HEK293 (cell line): ENCODE measurements around the gene DPEP3.

Source experiments
- CTCF ChIA-PET: fragments of 350-600 bp; formaldehyde crosslinking; extraction: SDS; loops from one replicate; lab custom pipeline; 2021; ENCODE audit warnings: antibody characterized with exemption; lab: Yijun Ruan, JAX
- POLR2A ChIA-PET: fragments of 300-600 bp; formaldehyde crosslinking; extraction: SDS; loops from one replicate; lab custom pipeline; 2020; ENCODE audit warnings: antibody characterized with exemption, inconsistent platforms; lab: Yijun Ruan, JAX
- H3K27ac ChIP-seq: fragments of 200-500 bp; sonication (Bioruptor generic); 2 replicates; pipeline ENCODE4 v1.5.1; 2014; ENCODE audit warnings: low read depth, low read length, control low read depth, inconsistent platforms; ENCODE audit errors: extremely low read depth
- H3K36me3 ChIP-seq, 2 experiments: fragments of 200-500 bp in 1 of 2; sonication (Bioruptor generic) in 1 of 2; 1 replicate in 1 of 2; 2 replicates in 1 of 2; pipeline ENCODE4 v1.5.1; 2014 to 2017; ENCODE audit warnings: inconsistent platforms in 2 of 2, low read length in 2 of 2; ENCODE audit not compliant: control insufficient read depth in 2 of 2, insufficient read depth in 1 of 2
- H3K4me1 ChIP-seq: fragments of 200-500 bp; sonication (Bioruptor generic); 2 replicates; pipeline ENCODE4 v1.5.1; 2014; ENCODE audit warnings: mild to moderate bottlenecking, low read length, inconsistent platforms; ENCODE audit not compliant: control insufficient read depth, insufficient read depth
- H3K4me3 ChIP-seq: 2 replicates; pipeline ENCODE4 v1.5.1; 2011; ENCODE audit warnings: low read depth, mild to moderate bottlenecking, control low read depth, low read length, moderate library complexity
- H3K9me3 ChIP-seq: fragments of 200-500 bp; sonication (Bioruptor generic); 2 replicates; pipeline ENCODE4 v1.5.1; 2014; ENCODE audit warnings: low read depth, low read length, inconsistent platforms; ENCODE audit not compliant: control insufficient read depth, insufficient read depth
- GFI1B ChIP-seq: fragments of 450-650 bp; formaldehyde crosslinking; IDR thresholded peaks from 2 replicates; pipeline ENCODE4 v1.5.1; 2016; ENCODE audit warnings: missing biosample characterization, missing genetic modification characterization
- HOXC10 ChIP-seq: sonication (generic); formaldehyde crosslinking; IDR thresholded peaks from 2 replicates; pipeline ENCODE4 v1.8.1; 2023; ENCODE audit warnings: mild to moderate bottlenecking, missing genetic modification reagents
- MYNN ChIP-seq: fragments of 450-650 bp; formaldehyde crosslinking; IDR thresholded peaks from 2 replicates; pipeline ENCODE4 v1.5.1; 2016; ENCODE audit warnings: missing biosample characterization, missing genetic modification characterization, borderline replicate concordance
- RBAK ChIP-seq: fragments of 450-650 bp; formaldehyde crosslinking; IDR thresholded peaks from 2 replicates; pipeline ENCODE4 v1.5.1; 2016; ENCODE audit warnings: missing biosample characterization, missing genetic modification characterization
- SETDB1 ChIP-seq: IDR thresholded peaks from one replicate; pipeline ENCODE4 v1.6.1; 2017; ENCODE audit warnings: mild to moderate bottlenecking, low read length, moderate library complexity, mixed read lengths; ENCODE audit not compliant: insufficient read length
- WT1 ChIP-seq: fragments of 450-650 bp; formaldehyde crosslinking; IDR thresholded peaks from 2 replicates; pipeline ENCODE4 v1.5.1; 2016; ENCODE audit warnings: missing biosample characterization, missing genetic modification characterization
- ZBTB1 ChIP-seq: fragments of 450-650 bp; formaldehyde crosslinking; IDR thresholded peaks from 2 replicates; pipeline ENCODE4 v1.5.1; 2016; ENCODE audit warnings: missing biosample characterization, missing genetic modification characterization
- ZBTB20 ChIP-seq: fragments of 450-650 bp; formaldehyde crosslinking; IDR thresholded peaks from 2 replicates; pipeline ENCODE4 v1.5.1; 2016; ENCODE audit warnings: missing biosample characterization, missing genetic modification characterization
- ZBTB8A ChIP-seq: fragments of 450-650 bp; formaldehyde crosslinking; IDR thresholded peaks from 2 replicates; pipeline ENCODE4 v1.5.1; 2016; ENCODE audit warnings: missing biosample characterization, missing genetic modification characterization
- ZNF112 ChIP-seq: fragments of 450-650 bp; formaldehyde crosslinking; IDR thresholded peaks from 2 replicates; pipeline ENCODE4 v1.5.0; 2017; ENCODE audit warnings: missing biosample characterization, missing genetic modification characterization
- ZNF266 ChIP-seq: fragments of 450-650 bp; formaldehyde crosslinking; IDR thresholded peaks from 2 replicates; pipeline ENCODE4 v1.5.1; 2016; ENCODE audit warnings: missing biosample characterization, missing genetic modification characterization, low read depth
- ZNF274 ChIP-seq, 2 experiments: fragments of 200-500 bp in 1 of 2; fragments of 450-650 bp in 1 of 2; sonication (Bioruptor generic) in 1 of 2; formaldehyde crosslinking in 1 of 2; IDR thresholded peaks; 2 replicates each; pipeline versions ENCODE4 v1.5.1 to v1.6.1; 2014 to 2016; ENCODE audit warnings: borderline replicate concordance in 1 of 2, inconsistent platforms in 1 of 2, low read length in 1 of 2, missing biosample characterization in 1 of 2, missing genetic modification characterization in 1 of 2
- ZNF394 ChIP-seq: fragments of 450-650 bp; formaldehyde crosslinking; IDR thresholded peaks from 2 replicates; pipeline ENCODE4 v1.5.1; 2016; ENCODE audit warnings: missing biosample characterization, missing genetic modification characterization, mild to moderate bottlenecking, moderate library complexity, borderline replicate concordance
- ZNF416 ChIP-seq: fragments of 450-650 bp; formaldehyde crosslinking; IDR thresholded peaks from 2 replicates; pipeline ENCODE4 v1.5.1; 2016; ENCODE audit warnings: missing biosample characterization, missing genetic modification characterization
- TF ChIP-seq, protein P1 (sequence below): fragments of 450-650 bp; formaldehyde crosslinking; conservative IDR thresholded peaks from 2 replicates; pipeline ENCODE4 v1.5.1; 2016; ENCODE audit warnings: low read depth, missing biosample characterization, missing genetic modification characterization
- TF ChIP-seq, protein P2 (sequence below): IDR thresholded peaks from 2 replicates; pipeline ENCODE4 v1.6.1; 2011; ENCODE audit warnings: mild to moderate bottlenecking, low read depth, low read length, borderline replicate concordance
- TF ChIP-seq, protein P3 (sequence below): fragments of 450-650 bp; formaldehyde crosslinking; IDR thresholded peaks from 2 replicates; pipeline ENCODE4 v1.5.1; 2016; ENCODE audit warnings: missing biosample characterization, missing genetic modification characterization

The DPEP3 gene

DNA sequence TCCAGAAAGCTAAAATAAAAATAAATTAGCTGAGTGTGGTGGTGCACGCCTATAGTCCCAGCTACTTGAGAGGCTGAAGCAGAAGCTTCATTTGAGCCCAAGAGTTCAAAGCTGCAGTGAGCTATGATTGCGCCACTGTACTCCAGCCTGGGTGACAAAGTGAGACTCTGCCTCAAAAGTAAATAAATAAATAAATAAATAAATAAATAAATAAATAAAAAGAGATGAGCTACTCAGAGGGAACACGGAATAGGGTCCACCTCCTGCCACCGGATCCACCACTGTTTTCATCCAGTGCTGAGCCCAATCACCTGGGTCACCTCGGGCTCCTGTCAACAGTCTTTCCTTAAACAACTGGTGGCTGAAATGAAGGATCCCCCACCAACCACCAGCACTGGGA, 6.7 kb upstream of the DPEP3 start (continued):
- TF ChIP-seq, protein P1, sequence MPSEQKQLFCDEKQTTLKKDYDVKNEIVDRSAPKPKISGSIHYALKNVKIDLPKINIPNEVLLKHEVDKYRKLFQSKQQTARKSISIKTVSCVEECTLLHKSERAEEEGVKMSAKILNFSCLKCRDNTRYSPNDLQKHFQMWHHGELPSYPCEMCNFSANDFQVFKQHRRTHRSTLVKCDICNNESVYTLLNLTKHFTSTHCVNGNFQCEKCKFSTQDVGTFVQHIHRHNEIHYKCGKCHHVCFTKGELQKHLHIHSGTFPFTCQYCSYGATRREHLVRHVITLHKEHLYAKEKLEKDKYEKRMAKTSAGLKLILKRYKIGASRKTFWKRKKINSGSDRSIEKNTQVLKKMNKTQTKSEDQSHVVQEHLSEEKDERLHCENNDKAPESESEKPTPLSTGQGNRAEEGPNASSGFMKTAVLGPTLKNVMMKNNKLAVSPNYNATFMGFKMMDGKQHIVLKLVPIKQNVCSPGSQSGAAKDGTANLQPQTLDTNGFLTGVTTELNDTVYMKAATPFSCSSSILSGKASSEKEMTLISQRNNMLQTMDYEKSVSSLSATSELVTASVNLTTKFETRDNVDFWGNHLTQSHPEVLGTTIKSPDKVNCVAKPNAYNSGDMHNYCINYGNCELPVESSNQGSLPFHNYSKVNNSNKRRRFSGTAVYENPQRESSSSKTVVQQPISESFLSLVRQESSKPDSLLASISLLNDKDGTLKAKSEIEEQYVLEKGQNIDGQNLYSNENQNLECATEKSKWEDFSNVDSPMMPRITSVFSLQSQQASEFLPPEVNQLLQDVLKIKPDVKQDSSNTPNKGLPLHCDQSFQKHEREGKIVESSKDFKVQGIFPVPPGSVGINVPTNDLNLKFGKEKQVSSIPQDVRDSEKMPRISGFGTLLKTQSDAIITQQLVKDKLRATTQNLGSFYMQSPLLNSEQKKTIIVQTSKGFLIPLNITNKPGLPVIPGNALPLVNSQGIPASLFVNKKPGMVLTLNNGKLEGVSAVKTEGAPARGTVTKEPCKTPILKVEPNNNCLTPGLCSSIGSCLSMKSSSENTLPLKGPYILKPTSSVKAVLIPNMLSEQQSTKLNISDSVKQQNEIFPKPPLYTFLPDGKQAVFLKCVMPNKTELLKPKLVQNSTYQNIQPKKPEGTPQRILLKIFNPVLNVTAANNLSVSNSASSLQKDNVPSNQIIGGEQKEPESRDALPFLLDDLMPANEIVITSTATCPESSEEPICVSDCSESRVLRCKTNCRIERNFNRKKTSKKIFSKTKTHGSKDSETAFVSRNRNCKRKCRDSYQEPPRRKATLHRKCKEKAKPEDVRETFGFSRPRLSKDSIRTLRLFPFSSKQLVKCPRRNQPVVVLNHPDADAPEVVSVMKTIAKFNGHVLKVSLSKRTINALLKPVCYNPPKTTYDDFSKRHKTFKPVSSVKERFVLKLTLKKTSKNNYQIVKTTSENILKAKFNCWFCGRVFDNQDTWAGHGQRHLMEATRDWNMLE (tag by site-specific recombination), result peak; percentile 84
- TF ChIP-seq ZBTB8A (tag by site-specific recombination), result peak; percentile 59
- 0 out of 2 replicates have a peak, but pooled peaks have one; percentile 20 for TF ChIP-seq GFI1B (tag by site-specific recombination)

DNA sequence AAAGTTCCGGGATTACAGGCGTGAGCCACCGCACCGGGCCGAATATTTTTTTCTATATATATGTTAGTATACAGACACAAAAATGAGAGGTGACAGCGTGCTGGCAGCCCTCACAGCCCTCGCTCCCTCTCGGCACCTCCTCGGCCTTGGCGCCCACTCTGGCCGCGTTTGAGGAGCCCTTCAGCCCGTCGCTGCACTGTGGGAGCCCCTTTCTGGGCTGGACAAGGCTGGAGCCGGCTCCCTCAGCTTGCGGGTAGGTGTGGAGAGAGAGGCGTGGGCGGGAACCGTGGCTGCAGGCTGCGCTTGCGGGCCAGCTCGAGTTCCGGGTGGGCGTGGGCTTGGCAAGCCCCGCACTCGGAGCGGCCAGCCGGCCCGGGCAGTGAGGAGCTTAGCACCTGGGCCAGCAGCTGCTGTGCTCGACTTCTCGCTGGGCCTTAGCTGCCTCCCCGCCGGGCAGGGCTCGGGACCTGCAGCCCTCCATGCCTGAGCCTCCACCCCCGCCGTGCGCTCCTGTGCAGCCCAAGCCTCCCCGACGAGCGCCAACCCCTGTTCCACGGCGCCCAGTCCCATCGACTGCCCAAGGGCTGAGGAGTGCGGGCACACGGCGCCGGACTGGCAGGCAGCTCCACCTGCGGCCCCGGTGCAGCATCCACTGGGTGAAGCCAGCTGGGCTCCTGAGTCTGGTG, 1.9 kb upstream of the DPEP3 start:
- TF ChIP-seq ZBTB1 (tag by site-specific recombination) (no peak), ZNF394 (tag by site-specific recombination) (no peak), MYNN (no peak), RBAK (tag by site-specific recombination) (no peak), ZNF416 (tag by site-specific recombination) (no peak), ZBTB20 (tag by site-specific recombination) (no peak), SETDB1 (no peak), HOXC10 (CRISPR knock-in tag) (no peak), ZNF266 (tag by site-specific recombination) (no peak), WT1 (tag by site-specific recombination) (no peak), ZNF274 (IDR thresholded peaks at IDR 0.05; ENCODE audit: low read length) (no peak), ZNF274 (tag by site-specific recombination; IDR thresholded peaks at IDR 0.05; ENCODE audit: borderline replicate concordance) (no peak), ZNF112 (tag by site-specific recombination) (no peak)
- TF ChIP-seq, protein P2, sequence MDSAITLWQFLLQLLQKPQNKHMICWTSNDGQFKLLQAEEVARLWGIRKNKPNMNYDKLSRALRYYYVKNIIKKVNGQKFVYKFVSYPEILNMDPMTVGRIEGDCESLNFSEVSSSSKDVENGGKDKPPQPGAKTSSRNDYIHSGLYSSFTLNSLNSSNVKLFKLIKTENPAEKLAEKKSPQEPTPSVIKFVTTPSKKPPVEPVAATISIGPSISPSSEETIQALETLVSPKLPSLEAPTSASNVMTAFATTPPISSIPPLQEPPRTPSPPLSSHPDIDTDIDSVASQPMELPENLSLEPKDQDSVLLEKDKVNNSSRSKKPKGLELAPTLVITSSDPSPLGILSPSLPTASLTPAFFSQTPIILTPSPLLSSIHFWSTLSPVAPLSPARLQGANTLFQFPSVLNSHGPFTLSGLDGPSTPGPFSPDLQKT, result no peak
- TF ChIP-seq, protein P3, sequence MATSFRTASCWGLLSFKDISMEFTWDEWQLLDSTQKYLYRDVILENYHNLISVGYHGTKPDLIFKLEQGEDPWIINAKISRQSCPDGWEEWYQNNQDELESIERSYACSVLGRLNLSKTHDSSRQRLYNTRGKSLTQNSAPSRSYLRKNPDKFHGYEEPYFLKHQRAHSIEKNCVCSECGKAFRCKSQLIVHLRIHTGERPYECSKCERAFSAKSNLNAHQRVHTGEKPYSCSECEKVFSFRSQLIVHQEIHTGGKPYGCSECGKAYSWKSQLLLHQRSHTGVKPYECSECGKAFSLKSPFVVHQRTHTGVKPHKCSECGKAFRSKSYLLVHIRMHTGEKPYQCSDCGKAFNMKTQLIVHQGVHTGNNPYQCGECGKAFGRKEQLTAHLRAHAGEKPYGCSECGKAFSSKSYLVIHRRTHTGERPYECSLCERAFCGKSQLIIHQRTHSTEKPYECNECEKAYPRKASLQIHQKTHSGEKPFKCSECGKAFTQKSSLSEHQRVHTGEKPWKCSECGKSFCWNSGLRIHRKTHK (tag by site-specific recombination), result no peak
- TF ChIP-seq, protein P1 (tag by site-specific recombination), result no peak
- Histone ChIP-seq H3K9me3 (no peaks in the 10 kb centered on the region), H3K4me3 (no peak overlapping the region), H3K36me3 (no peaks in the 10 kb centered on the region), H3K27ac (no peak overlapping the region), H3K4me1 (no peaks in the 10 kb centered on the region)
- POLR2A ChIA-PET, result interaction anchor here (1.6 kb wide), 1 partner anchor 16 kb away, joined by 6 read pairs; no protein-coding TSS in a partner anchor
- CTCF ChIA-PET, result interaction anchor here (0.6 to 1.0 kb wide), 5 partner anchors 39 to 821 kb away, joined by 3 to 5 read pairs (median 3); no protein-coding TSS in a partner anchor
